22Rv1 (cell line): ENCODE data around the gene CSRP2.

Experiments
- H3K27ac ChIP-seq: fragments of 450-650 bp; 2 replicates; pipeline ENCODE4 v1.5.1; 2017
- ZFX ChIP-seq: fragments of 450-650 bp; IDR thresholded peaks from 2 replicates; pipeline ENCODE4 v1.6.1; 2017; ENCODE audit warnings: antibody characterized with exemption, borderline replicate concordance
- TF ChIP-seq, protein P1 (sequence below): fragments of 450-650 bp; IDR thresholded peaks from 2 replicates; pipeline ENCODE4 v1.5.1; 2017; ENCODE audit warnings: mild to moderate bottlenecking

Gene CSRP2

DNA sequence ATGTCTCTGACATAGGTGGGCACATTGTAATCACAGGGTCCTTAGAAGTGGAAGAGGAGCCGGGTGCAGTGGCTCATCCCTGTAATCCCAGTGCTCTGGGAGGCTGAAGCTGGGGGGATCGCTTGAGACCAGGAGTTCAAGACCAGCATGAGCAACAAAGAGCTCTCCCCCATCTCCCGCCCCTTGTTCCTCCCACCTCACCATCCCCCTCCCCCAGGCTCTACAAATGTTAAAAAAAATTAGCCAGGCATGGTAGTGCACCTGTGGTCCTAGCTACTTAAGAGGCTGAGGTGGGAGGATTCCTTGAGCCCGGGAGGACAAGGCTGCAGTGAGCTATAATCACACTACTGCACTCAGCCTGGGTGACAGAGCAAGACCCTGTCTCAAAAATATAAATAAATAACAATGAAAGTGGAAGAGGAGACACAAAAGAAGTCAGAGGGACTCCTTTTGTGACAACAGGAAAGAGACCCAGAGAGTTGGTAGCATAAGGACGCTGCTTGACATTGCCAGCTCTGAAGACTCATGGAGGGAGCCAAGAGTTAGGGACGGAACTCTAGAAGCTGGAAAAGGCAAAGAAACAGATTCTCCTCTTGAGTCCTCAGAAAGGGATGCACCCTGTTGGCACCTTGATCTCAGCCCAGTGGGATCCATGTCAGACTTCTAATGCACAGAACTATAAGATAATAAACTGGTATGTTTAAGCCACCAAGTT is 29.6 kb upstream of the CSRP2 start:
- no peak for TF ChIP-seq ZFX
- TF ChIP-seq, protein P1, sequence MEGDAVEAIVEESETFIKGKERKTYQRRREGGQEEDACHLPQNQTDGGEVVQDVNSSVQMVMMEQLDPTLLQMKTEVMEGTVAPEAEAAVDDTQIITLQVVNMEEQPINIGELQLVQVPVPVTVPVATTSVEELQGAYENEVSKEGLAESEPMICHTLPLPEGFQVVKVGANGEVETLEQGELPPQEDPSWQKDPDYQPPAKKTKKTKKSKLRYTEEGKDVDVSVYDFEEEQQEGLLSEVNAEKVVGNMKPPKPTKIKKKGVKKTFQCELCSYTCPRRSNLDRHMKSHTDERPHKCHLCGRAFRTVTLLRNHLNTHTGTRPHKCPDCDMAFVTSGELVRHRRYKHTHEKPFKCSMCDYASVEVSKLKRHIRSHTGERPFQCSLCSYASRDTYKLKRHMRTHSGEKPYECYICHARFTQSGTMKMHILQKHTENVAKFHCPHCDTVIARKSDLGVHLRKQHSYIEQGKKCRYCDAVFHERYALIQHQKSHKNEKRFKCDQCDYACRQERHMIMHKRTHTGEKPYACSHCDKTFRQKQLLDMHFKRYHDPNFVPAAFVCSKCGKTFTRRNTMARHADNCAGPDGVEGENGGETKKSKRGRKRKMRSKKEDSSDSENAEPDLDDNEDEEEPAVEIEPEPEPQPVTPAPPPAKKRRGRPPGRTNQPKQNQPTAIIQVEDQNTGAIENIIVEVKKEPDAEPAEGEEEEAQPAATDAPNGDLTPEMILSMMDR: no peak

DNA sequence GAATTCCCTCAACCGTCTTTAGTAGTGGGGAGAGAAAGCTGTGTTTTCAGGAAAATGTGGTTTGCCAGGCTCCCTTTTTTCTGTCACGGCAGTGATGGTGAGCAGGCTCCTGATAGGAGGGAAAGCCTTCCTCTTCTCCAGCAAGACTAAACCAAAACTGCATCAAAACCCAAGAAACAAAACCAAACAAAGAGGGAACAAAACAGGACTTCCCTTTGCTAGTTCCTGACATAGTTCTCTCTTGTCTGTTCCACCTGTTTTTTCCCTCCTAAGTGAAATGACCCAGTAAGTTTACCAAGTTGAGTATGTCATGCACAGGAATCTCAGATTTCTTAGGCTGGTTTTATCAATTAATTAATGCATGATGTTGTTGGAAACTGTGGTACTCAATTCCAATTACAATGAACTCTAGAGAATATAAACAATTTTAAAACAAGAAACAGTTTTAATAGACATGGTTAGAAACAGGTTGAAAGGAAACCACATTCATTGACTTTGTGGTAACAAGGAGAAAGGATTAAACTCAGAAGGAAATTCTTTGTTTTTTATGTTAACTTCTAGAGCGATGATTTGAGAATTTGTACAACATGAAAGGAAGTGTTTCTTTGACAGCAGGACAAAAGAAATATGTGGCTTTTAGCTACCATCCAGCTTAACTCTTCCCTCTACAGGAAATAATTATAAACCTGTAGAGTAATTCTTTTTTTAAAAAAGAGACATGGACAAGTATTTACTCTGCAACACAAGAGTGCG is 23.0 kb upstream of the CSRP2 start:
- TF ChIP-seq, protein P1: no peak
- no peak for TF ChIP-seq ZFX
- no peak overlapping the region for H3K27ac ChIP-seq

More for the DNA sequence above, 29.6 kb upstream of the CSRP2 start:
- no peak overlapping the region for H3K27ac ChIP-seq

DNA sequence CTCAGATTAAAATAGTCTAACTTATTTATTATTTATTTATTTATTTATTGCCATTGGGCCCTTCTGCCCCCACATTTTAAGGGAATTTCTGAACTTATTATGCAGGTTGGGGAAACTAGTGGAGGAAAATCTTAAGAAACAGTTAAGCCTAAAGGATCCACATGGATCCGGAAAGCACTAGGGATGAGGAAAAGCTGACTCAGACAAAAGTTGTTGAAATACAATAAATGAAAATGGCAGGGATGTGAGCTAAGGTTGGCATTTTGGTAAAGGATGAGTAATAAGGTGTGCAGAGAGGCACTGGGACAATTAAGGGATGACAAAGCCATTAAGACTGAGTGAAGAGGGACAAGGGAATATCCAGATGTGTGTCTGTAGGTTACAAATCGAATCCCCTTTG is 20.7 kb upstream of the CSRP2 start:
- TF ChIP-seq, protein P1: no peak
- no peak for TF ChIP-seq ZFX
- H3K27ac ChIP-seq: no peak overlapping the region

DNA sequence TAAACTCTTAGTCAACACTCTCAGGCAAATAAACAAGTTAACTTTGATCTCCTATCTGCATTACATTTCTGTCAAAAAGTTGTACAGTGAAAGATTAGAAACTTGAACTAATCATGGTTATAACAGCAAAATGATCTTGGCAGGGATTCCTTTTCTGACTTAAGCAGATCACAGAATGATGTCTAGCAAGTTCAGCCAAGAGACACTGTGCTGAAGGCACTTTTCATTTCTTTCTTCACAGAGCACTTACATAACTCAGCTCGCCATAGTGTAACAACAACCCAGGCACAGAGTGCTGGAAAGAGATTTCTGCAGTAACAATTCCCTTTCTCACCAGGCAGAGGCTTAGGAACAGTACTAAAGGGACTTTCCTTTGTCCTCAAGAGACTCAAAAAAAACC is 19.6 kb upstream of the CSRP2 start:
- TF ChIP-seq, protein P1: no peak
- TF ChIP-seq ZFX: no peak
- H3K27ac ChIP-seq: no peak overlapping the region

DNA sequence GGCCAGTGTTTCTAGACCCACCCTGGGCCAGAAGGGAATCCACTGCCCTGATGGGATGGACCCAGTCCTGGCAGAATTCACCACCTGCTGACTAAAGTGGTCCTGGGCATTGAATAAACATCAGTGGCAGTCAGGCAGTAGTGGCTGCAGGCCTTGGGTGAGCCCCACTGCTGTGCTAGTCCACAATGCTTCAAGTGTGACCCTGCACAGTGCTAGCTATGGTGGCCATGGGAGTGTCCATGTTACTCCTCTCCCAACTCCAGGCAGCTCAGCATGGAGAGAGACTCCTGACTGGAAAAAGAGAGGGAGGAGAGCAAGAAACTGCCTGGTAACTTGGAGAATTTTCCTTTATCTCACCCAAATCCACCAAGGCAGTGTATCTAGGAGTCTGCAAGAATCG is 17.5 kb upstream of the CSRP2 start:
- no peak for TF ChIP-seq ZFX
- TF ChIP-seq, protein P1: no peak
- no peak overlapping the region for H3K27ac ChIP-seq

DNA sequence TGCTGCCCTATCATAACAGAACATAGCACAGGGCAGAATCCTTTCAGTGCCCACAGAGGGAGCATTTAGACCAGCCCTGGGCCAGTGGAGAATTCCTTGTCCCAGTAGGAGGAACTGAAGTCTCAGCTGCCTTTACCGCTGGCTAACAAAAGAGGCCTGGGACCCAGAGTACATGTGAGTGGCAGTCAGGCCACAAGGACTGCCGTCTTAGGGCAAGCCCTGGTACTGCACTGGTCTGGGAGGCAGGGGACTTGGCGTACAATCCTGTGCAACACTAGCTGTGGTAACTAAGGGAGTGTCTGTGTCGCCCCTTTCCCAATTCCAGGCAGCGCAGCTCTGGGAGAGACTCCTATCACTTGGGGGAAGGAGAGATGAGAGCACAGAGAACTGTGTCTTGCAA is 17.0 kb upstream of the CSRP2 start:
- TF ChIP-seq ZFX: no peak
- TF ChIP-seq, protein P1: no peak
- no peak overlapping the region for H3K27ac ChIP-seq

DNA sequence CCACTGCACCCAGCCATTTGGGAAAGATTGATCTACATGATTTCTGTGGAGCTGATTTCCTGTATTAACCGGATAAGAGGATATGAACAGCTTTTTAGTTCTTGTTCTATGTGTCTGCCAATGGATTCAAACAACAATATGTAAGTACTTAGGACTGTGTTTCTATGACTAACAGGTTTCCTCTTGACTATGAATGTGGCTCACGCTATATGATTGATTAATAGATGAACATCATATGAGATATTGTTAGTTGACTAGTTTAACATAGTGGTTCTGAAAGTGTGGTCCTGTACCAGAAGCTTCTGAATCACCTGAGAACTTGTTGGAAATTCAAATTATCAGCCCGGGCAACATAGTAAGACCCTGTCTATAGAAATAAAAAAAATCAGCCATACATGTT is 12.8 kb upstream of the CSRP2 start:
- H3K27ac ChIP-seq: no peak overlapping the region
- TF ChIP-seq ZFX: no peak
- TF ChIP-seq, protein P1: no peak
